Endothelial cell of umbilical vein (primary cell): ENCODE measurements around the gene UBE2E2. TPM values are rescaled to one million over a fixed set of nuclear protein-coding genes. Genes with fewer than 3 reads are reported as not detected.

ENCODE experiments used
- BruUV-seq: library from RNA; stranded (reverse); fragments of 400-500 nt; replicated peaks from 2 replicates; lab custom pipeline; 2021; lab: Mats Ljungman, UMichigan
- CTCF ChIA-PET: fragments of 300-600, 350-600 bp; sonication (Branson Sonifier 250); formaldehyde crosslinking; loops from one replicate; lab custom pipeline; 2021; ENCODE audit warnings: antibody characterized with exemption, inconsistent platforms; lab: Charles Lee
- POLR2A ChIA-PET: fragments of 300-600, 350-600 bp; sonication (Branson Sonifier 250); formaldehyde crosslinking; loops from one replicate; lab custom pipeline; 2021; ENCODE audit warnings: antibody characterized with exemption, inconsistent platforms; lab: Charles Lee
- DNase-seq: peaks from one replicate; pipeline ENCODE4 v3.0.0-alpha.2; 2011; ENCODE audit warnings: low read depth, low spot score
- FAIRE-seq: peaks from 2 replicates; lab custom pipeline; 2011; peaks lifted over from hg19 to GRCh38; lab: Jason Lieb, UNC
- H2AFZ ChIP-seq: 2 replicates; pipeline ENCODE4 v1.6.0; 2012; ENCODE audit warnings: low read depth, low read length, control low read depth, inconsistent platforms
- H3K27ac ChIP-seq: 2 replicates; pipeline ENCODE4 v1.5.1; 2011; ENCODE audit warnings: low read depth, mild to moderate bottlenecking, control low read depth, low read length, moderate library complexity; ENCODE audit not compliant: insufficient read depth
- H3K27me3 ChIP-seq, 2 experiments: 2 replicates each; pipeline versions ENCODE4 v1.6.0 to v1.6.1; 2011; ENCODE audit warnings: low read length in 2 of 2, mixed read lengths in 1 of 2; ENCODE audit not compliant: control insufficient read depth in 2 of 2, insufficient read depth in 2 of 2
- H3K36me3 ChIP-seq, 2 experiments: 2 replicates in 1 of 2; 3 replicates in 1 of 2; pipeline ENCODE4 v1.5.1; 2011; ENCODE audit warnings: low read length in 2 of 2, mild to moderate bottlenecking in 1 of 2, moderate library complexity in 1 of 2; ENCODE audit not compliant: control insufficient read depth in 2 of 2, insufficient read depth in 2 of 2; ENCODE audit errors: extremely low read depth in 1 of 2
- H3K4me1 ChIP-seq: 3 replicates; pipeline ENCODE4 v1.5.1; 2011; ENCODE audit warnings: mild to moderate bottlenecking, low read length; ENCODE audit not compliant: control insufficient read depth, insufficient read depth; ENCODE audit errors: extremely low read depth
- H3K4me2 ChIP-seq: 2 replicates; pipeline ENCODE4 v1.6.1; 2011; ENCODE audit warnings: low read length, control low read depth, mixed read lengths; ENCODE audit not compliant: insufficient read depth
- H3K4me3 ChIP-seq, 3 experiments: fragments of 200-600 bp in 1 of 3; sonication (generic), shearing (Covaris generic) in 1 of 3; replicated peaks in 1 of 3; 2 replicates each; pipeline ENCODE4 v1.5.1; 2011 to 2016; ENCODE audit warnings: control low read depth in 3 of 3, low read length in 3 of 3, mild to moderate bottlenecking in 2 of 3, inconsistent platforms in 1 of 3, low read depth in 1 of 3, moderate library complexity in 1 of 3; ENCODE audit not compliant: insufficient read depth in 1 of 3
- H3K79me2 ChIP-seq: 2 replicates; pipeline ENCODE4 v1.6.0; 2012; ENCODE audit warnings: low read length, inconsistent platforms; ENCODE audit not compliant: control insufficient read depth, insufficient read depth
- H3K9ac ChIP-seq: replicated peaks from 2 replicates; pipeline ENCODE3; 2011; ENCODE audit warnings: low read length, control low read depth; ENCODE audit not compliant: insufficient read depth; ENCODE audit errors: extremely low read depth
- H3K9me1 ChIP-seq: replicated peaks from 3 replicates; pipeline ENCODE4 v1.6.0; 2011; ENCODE audit warnings: mild to moderate bottlenecking, low read length; ENCODE audit not compliant: control insufficient read depth, insufficient read depth; ENCODE audit errors: extremely low read depth
- H3K9me3 ChIP-seq: replicated peaks from 2 replicates; pipeline ENCODE4 v1.5.1; 2012; ENCODE audit warnings: low read length, inconsistent platforms; ENCODE audit not compliant: control insufficient read depth, insufficient read depth
- H4K20me1 ChIP-seq: replicated peaks from 2 replicates; pipeline ENCODE3; 2011; ENCODE audit warnings: mild to moderate bottlenecking, low read length; ENCODE audit not compliant: control insufficient read depth, insufficient read depth; ENCODE audit errors: extremely low read depth
- CTCF ChIP-seq, 2 donors: IDR thresholded peaks; 1 replicate in 1 of 2; 2 replicates in 1 of 2; pipeline ENCODE4 v1.5.1; 2011; ENCODE audit warnings: low read length in 2 of 2, mild to moderate bottlenecking in 2 of 2, moderate library complexity in 2 of 2, control low read depth in 1 of 2, inconsistent platforms in 1 of 2, low read depth in 1 of 2; ENCODE audit not compliant: insufficient read depth in 1 of 2; ENCODE audit errors: extremely low read depth in 1 of 2
- EZH2 ChIP-seq: IDR thresholded peaks from 2 replicates; pipeline ENCODE4 v1.6.1; 2012; ENCODE audit warnings: borderline replicate concordance, low read depth, mild to moderate bottlenecking, moderate library complexity, low read length, inconsistent platforms; ENCODE audit not compliant: severe bottlenecking
- FOS ChIP-seq: IDR thresholded peaks from 2 replicates; pipeline ENCODE4 v1.6.1; 2011; ENCODE audit warnings: mild to moderate bottlenecking, low read length, moderate library complexity, borderline replicate concordance; ENCODE audit not compliant: insufficient read depth
- GATA2 ChIP-seq: IDR thresholded peaks from 2 replicates; pipeline ENCODE4 v1.7.0; 2011; ENCODE audit warnings: low read depth, mild to moderate bottlenecking, moderate library complexity, mixed read lengths, low read length; ENCODE audit not compliant: insufficient read length, insufficient read depth
- JUN ChIP-seq: IDR thresholded peaks from 2 replicates; pipeline ENCODE4 v1.6.1; 2011; ENCODE audit warnings: borderline replicate concordance, low read depth; ENCODE audit not compliant: insufficient read length, insufficient read depth
- MAX ChIP-seq: IDR thresholded peaks from 2 replicates; pipeline ENCODE4 v1.6.1; 2011; ENCODE audit not compliant: insufficient read depth, insufficient read length
- MYC ChIP-seq: IDR thresholded peaks from one replicate; pipeline ENCODE4 v1.6.1; 2011; ENCODE audit warnings: mild to moderate bottlenecking, low read depth, low read length
- POLR2A ChIP-seq: IDR thresholded peaks from 2 replicates; pipeline ENCODE4 v1.6.1; 2012; ENCODE audit warnings: low read depth, mild to moderate bottlenecking, control low read depth, low read length
- POLR2AphosphoS5 ChIP-seq: IDR thresholded peaks from 2 replicates; pipeline ENCODE4 v1.6.1; 2012; ENCODE audit warnings: low read depth, mild to moderate bottlenecking, control low read depth, low read length, moderate library complexity; ENCODE audit not compliant: insufficient read depth
- dilution Hi-C: fragments of 300-500 bp; cut with MboI; formaldehyde crosslinking; loops from one replicate; pipeline ENCODE4 v1.15.0; 2019; ENCODE audit warnings: low sequenced_read_pairs; ENCODE audit not compliant: extremely low pct_ligation_motif_present
- intact Hi-C: fragments of 100-400 bp; cut with micrococcal nuclease; formaldehyde crosslinking; loops from one replicate; pipeline ENCODE4 v1.10.0; 2022
- polyA plus RNA-seq, 4 experiments: library from polyadenylated mRNA; depleted of rRNA in 3 of 4; stranded (reverse) in 3 of 4; unstranded in 1 of 4; fragments of >200 nt; gene quantifications; 2 replicates each; pipeline versions ENCODE4 v1.2.1 to v1.2.3, GENCODE V29; 2011 to 2012; ENCODE audit warnings: missing spikeins in 1 of 4
- total RNA-seq: library from RNA; stranded (reverse); gene quantifications from 2 replicates; pipeline ENCODE4 v1.2.3, GENCODE V29; 2021

UBE2E2 gene
- total and polyA plus RNA-seq, 2 donors (not counting 3 experiments of a cell fraction or from before 2014, with no cell fraction given): 37.0 to 45.4 TPM

- CTCF ChIA-PET: no interaction called here
- Histone ChIP-seq H3K9me3 (no peaks in the 10 kb centered on the region), H3K9me1 (no peaks in the 10 kb centered on the region), H3K4me3 (no peak overlapping the region), H3K9ac (no peak overlapping the region), H3K4me2 (no peak overlapping the region), H3K27ac (no peak overlapping the region), H4K20me1 (no peaks in the 10 kb centered on the region), H3K4me1 (no peaks in the 10 kb centered on the region), H3K36me3 (no peaks in the 10 kb centered on the region), H3K79me2 (no peaks in the 10 kb centered on the region), H3K27me3 (no peaks in the 10 kb centered on the region), H2AFZ (no peak overlapping the region)
- DNase-seq: no peak
- FAIRE-seq: no peak
- TF ChIP-seq CTCF (IDR thresholded peaks at IDR 0.05; ENCODE audit: extremely low read depth in 1 of 2, insufficient read depth in 1 of 2, low read depth in 1 of 2, low read length in 2 of 2): no peak
- TF ChIP-seq MAX: no peak
- TF ChIP-seq GATA2: no peak
- TF ChIP-seq FOS: no peak
- no peak for TF ChIP-seq EZH2
- no peak for TF ChIP-seq POLR2AphosphoS5
- TF ChIP-seq MYC: no peak
- TF ChIP-seq POLR2A: no peak
- TF ChIP-seq JUN: no peak
- dilution Hi-C loops (no loop called here), intact Hi-C loops (no loop called here)
- POLR2A ChIA-PET: no interaction called here
- no TSS peak for BruUV-seq
Measured at GRCh38 chr3:23385327-23385726, 182.2 kb downstream of the UBE2E2 start.
